RCC 7860 (cell line): ENCODE data around the gene ENTREP1.

Experiments
- DNase-seq: peaks from one replicate; pipeline ENCODE4 v3.0.0-alpha.2; 2015; ENCODE audit warnings: low spot score
- FAIRE-seq: peaks from 2 replicates; lab custom pipeline; 2012; peaks lifted over from hg19 to GRCh38; lab: Jason Lieb, UNC

ENTREP1 gene

GRCh38 chr9:69319324-69320025, 5.5 kb upstream of the ENTREP1 start:
- FAIRE-seq (no peak), DNase-seq (no peak)

- DNase-seq, result no peak
- no peak for FAIRE-seq
Observed at GRCh38 chr9:69322256-69322655, 2.8 kb upstream of the ENTREP1 start.

- FAIRE-seq (no peak), DNase-seq (no peak)
Observed at GRCh38 chr9:69323861-69324260, 1.2 kb upstream of the ENTREP1 start.

- FAIRE-seq (no peak), DNase-seq (no peak)
Observed at GRCh38 chr9:69325409-69326212, 596 bp downstream of the ENTREP1 start.

GRCh38 chr9:69326261-69326660, 1.2 kb downstream of the ENTREP1 start:
- FAIRE-seq (no peak), DNase-seq (no peak)

GRCh38 chr9:69330580-69330979, 5.6 kb downstream of the ENTREP1 start:
- no peak for FAIRE-seq
- no peak for DNase-seq

GRCh38 chr9:69331444-69331843, 6.4 kb downstream of the ENTREP1 start:
- DNase-seq (no peak), FAIRE-seq (no peak)

GRCh38 chr9:69332067-69332685, 7.2 kb downstream of the ENTREP1 start:
- DNase-seq (no peak), FAIRE-seq (no peak)

GRCh38 chr9:69333716-69334115, 8.7 kb downstream of the ENTREP1 start:
- DNase-seq (no peak), FAIRE-seq (no peak)

- no peak for FAIRE-seq
Observed at GRCh38 chr9:69334317-69334716, 9.3 kb downstream of the ENTREP1 start.

GRCh38 chr9:69339620-69340019, 14.6 kb downstream of the ENTREP1 start:
- DNase-seq, result no peak

More at GRCh38 chr9:69334317-69334716, 9.3 kb downstream of the ENTREP1 start:
- DNase-seq, result no peak

GRCh38 chr9:69340631-69341030, 15.6 kb downstream of the ENTREP1 start:
- FAIRE-seq, result no peak

More at GRCh38 chr9:69339620-69340019, 14.6 kb downstream of the ENTREP1 start:
- FAIRE-seq, result no peak

GRCh38 chr9:69342769-69343168, 17.8 kb downstream of the ENTREP1 start:
- DNase-seq, result no peak
- no peak for FAIRE-seq

More at GRCh38 chr9:69340631-69341030, 15.6 kb downstream of the ENTREP1 start:
- DNase-seq, result no peak

GRCh38 chr9:69344459-69344858, 19.4 kb downstream of the ENTREP1 start:
- DNase-seq, result no peak

GRCh38 chr9:69346596-69347390, 21.8 kb downstream of the ENTREP1 start:
- DNase-seq (no peak), FAIRE-seq (no peak)

More at GRCh38 chr9:69344459-69344858, 19.4 kb downstream of the ENTREP1 start:
- FAIRE-seq, result no peak

GRCh38 chr9:69347607-69348006, 22.6 kb downstream of the ENTREP1 start:
- no peak for DNase-seq

GRCh38 chr9:69351227-69351626, 26.2 kb downstream of the ENTREP1 start:
- FAIRE-seq (no peak), DNase-seq (no peak)

More at GRCh38 chr9:69347607-69348006, 22.6 kb downstream of the ENTREP1 start:
- FAIRE-seq, result no peak

- DNase-seq (no peak), FAIRE-seq (no peak)
Observed at GRCh38 chr9:69355232-69355631, 30.2 kb downstream of the ENTREP1 start.

- no peak for FAIRE-seq
- no peak for DNase-seq
Observed at GRCh38 chr9:69357030-69357775, 32.2 kb downstream of the ENTREP1 start.

- FAIRE-seq (no peak), DNase-seq (no peak)
Observed at GRCh38 chr9:69357821-69358220, 32.8 kb downstream of the ENTREP1 start.
